Lower lobe of right lung (tissue), 2 donors: ENCODE results near the gene CLPSL1. TPM values are rescaled to one million over a fixed set of nuclear protein-coding genes. Genes with fewer than 3 reads are reported as not detected.

Source experiments
- ATAC-seq, 2 donors: fragments of 200-7000 bp; cut with Tn5 transposase; one replicate each; pipeline ENCODE4 v1.9.1; 2020 to 2022; ENCODE audit warnings: mild to moderate bottlenecking in 2 of 2, moderate library complexity in 2 of 2
- DNase-seq: peaks from one replicate; pipeline ENCODE4 v3.0.0-alpha.2; 2020
- H3K27ac ChIP-seq: fragments of 200-600 bp; one replicate; pipeline ENCODE4 v1.8.0; 2022
- H3K27me3 ChIP-seq: fragments of 200-600 bp; one replicate; pipeline ENCODE4 v1.8.0; 2022; ENCODE audit warnings: low read depth
- H3K36me3 ChIP-seq: fragments of 200-600 bp; one replicate; pipeline ENCODE4 v1.8.0; 2022; ENCODE audit warnings: mild to moderate bottlenecking
- H3K4me1 ChIP-seq: fragments of 200-600 bp; one replicate; pipeline ENCODE4 v1.8.0; 2022
- H3K4me3 ChIP-seq: fragments of 200-600 bp; one replicate; pipeline ENCODE4 v1.8.0; 2022; ENCODE audit warnings: mild to moderate bottlenecking
- H3K9me3 ChIP-seq: fragments of 200-600 bp; one replicate; pipeline ENCODE4 v1.8.0; 2022
- intact Hi-C: fragments of 100-400 bp; cut with DNase I; formaldehyde crosslinking; loops from one replicate; pipeline ENCODE4 v1.11.0; 2022
- total RNA-seq: library from RNA; stranded (reverse); fragmentation: NEBNext Ultra II Directional; extraction: Animal tissue kit (Norgen Biotek cat#: 25700); gene quantifications from one replicate; pipeline ENCODE4 v1.2.1, GENCODE V29; 2021
- TF ChIP-seq, protein P1 (sequence below): fragments of 200-600 bp; IDR thresholded peaks from one replicate; pipeline ENCODE4 v1.8.0; 2022; ENCODE audit warnings: antibody characterized with exemption, mild to moderate bottlenecking
- donor health status: DM: no; HTN: yes; CAD: no; lungs with severe emphysema.

CLPSL1 gene
- total RNA-seq, 1 donor from 2014 or later, result not detected

DNA sequence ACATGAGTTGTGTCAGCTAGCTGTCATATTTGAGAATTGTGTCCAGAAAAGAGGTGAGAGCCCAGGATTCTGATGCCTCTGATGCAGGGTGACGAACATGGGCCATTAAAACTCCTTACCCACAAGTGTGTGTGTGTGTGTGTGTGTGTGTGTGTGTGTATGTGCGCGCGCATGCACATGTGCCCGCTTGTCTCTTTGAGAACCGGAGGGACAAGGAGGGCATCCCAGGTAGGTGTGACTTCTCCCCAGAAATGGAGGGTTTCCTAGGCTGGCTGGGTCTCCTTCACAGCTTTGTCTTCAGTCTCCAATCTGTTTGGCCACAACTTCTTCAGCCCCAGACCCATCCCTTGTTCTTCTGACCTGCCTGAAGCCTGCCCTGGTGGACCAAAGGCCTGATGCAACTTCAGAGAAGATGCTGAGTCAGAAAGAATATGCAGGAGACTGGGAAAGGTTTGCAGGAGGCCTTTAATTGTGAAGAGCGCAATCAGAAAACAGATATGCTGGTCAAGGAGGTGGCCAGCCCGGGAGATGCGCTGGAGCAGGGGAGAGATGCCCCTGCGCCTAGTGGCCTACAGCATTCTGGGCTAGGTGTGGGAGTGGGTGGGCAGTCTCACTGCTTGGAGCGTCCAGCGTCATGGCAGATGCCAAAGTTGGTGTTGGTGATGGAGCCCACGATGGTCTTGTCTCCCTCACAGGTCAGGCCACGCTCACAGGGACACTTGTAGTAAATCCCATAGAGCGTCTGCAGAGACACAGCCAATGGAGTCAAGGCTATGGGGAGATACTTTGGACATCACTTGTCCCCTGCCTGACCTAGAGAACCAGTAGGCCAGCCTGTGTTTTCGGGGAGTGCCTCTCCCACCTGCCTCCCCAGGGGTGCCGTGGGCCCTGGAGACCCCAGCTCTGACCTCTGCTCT, 14.0 kb downstream of the CLPSL1 start:
- DNase-seq (no peak), ATAC-seq (peak in 1 of 2 donors; percentile 12)
- H3K9me3 ChIP-seq, result no peaks in the 10 kb centered on the region
- no peak overlapping the region for H3K27ac ChIP-seq
- H3K36me3 ChIP-seq, result no peaks in the 10 kb centered on the region
- no peaks in the 10 kb centered on the region for H3K4me1 ChIP-seq
- TF ChIP-seq, protein P1, sequence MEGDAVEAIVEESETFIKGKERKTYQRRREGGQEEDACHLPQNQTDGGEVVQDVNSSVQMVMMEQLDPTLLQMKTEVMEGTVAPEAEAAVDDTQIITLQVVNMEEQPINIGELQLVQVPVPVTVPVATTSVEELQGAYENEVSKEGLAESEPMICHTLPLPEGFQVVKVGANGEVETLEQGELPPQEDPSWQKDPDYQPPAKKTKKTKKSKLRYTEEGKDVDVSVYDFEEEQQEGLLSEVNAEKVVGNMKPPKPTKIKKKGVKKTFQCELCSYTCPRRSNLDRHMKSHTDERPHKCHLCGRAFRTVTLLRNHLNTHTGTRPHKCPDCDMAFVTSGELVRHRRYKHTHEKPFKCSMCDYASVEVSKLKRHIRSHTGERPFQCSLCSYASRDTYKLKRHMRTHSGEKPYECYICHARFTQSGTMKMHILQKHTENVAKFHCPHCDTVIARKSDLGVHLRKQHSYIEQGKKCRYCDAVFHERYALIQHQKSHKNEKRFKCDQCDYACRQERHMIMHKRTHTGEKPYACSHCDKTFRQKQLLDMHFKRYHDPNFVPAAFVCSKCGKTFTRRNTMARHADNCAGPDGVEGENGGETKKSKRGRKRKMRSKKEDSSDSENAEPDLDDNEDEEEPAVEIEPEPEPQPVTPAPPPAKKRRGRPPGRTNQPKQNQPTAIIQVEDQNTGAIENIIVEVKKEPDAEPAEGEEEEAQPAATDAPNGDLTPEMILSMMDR, result no peak
- no peaks in the 10 kb centered on the region for H3K27me3 ChIP-seq
- no peak overlapping the region for H3K4me3 ChIP-seq
- intact Hi-C loops, result no loop called here

DNA sequence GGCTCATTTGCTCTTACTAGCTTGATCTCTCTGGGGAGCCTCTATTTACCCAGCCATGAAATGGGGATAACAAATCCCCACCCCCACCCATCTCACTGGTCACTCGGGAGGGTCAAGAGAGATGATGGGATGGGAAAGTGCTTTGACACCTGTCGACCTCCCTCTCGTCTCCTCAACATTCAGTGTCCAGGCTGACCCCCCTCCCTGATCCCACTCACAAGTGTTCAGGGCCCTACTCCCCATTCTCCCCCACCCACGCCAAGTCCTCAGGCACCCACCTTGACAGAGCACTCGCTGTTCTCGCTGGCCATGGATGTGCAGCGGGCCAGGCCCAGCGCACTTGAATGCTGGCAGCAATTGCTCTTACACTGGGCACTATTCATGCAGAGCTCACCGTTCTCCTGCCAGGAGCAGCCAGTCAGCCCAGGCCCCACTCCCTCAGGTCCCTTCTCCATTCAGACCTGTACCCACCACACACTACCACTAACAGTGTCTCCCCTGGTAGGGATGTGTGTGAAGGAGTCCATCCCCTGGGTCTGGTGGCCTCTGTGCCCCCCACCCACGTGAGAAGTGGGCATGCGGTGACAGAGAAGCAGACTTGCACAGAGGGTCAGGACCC, 14.7 kb downstream of the CLPSL1 start:
- peak in 1 of 2 donors; percentile 28 for ATAC-seq

DNA sequence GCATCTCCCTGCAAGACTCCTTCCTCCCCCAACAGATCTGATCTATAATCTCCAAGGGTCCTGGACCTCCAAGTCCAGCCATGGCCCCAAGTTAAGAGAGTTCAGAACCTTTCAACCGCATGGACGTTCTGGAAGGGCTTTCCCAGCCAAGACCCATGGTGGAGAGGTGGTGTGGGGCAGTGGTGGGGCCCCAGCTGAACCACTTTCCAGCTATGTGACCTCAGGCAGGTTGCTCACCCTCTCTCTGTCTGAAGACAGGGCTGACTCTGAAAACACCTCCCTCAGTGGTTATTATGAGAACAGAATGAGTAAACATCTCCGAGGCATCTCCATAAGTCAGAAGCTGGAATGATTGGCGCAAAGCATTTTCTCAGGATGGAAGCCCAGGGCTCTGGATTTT, 15.4 kb downstream of the CLPSL1 start:
- Histone ChIP-seq H3K4me3 (no peak overlapping the region), H3K27me3 (no peaks in the 10 kb centered on the region), H3K4me1 (no peaks in the 10 kb centered on the region), H3K9me3 (no peaks in the 10 kb centered on the region), H3K36me3 (no peaks in the 10 kb centered on the region), H3K27ac (no peak overlapping the region)
- no peak for DNase-seq
- ATAC-seq, result no peak
- intact Hi-C loops, result no loop called here
- TF ChIP-seq, protein P1, result no peak

More for the DNA sequence above, 14.7 kb downstream of the CLPSL1 start:
- TF ChIP-seq, protein P1, result no peak
- intact Hi-C loops, result no loop called here
- Histone ChIP-seq H3K4me3 (no peak overlapping the region), H3K4me1 (no peaks in the 10 kb centered on the region), H3K27ac (no peak overlapping the region), H3K36me3 (no peaks in the 10 kb centered on the region), H3K27me3 (no peaks in the 10 kb centered on the region), H3K9me3 (no peaks in the 10 kb centered on the region)
- no peak for DNase-seq

DNA sequence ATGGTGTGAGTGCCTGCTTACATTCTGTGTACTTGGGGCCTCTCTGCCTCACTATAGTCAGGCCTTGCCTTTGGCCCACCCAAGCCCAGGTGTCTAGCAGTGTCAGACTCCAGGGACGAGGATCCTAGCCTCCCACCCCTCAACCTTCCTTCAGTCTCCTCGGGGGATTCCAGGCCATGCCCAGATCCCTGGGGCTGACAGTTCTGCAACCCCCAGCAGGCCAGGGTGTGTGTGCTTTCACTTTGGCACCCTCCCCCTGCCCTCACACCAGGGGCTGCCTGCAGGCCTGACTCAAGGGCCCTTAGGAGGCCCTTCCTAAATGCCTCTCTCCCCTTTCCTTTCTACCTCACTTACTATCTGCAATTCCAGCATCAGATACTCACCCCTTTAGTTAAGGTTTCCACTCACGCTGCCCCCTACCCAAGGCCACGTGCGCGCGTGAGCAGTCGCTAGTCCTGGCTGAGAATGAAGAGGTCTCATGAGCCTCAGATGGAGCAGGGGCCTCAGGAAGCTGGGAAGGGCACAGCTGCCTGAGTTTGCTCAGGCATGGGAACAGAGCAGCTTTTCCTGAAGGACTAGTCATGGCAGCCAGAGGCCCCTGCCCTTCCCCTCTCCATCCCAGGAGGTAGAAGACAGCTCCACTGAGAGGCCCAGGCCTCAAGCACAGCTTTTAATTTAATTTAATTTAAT, 17.2 kb downstream of the CLPSL1 start:
- H3K27ac ChIP-seq, result no peak overlapping the region
- intact Hi-C loops, result no loop called here
- DNase-seq, result no peak
- no peaks in the 10 kb centered on the region for H3K36me3 ChIP-seq
- H3K4me1 ChIP-seq, result no peaks in the 10 kb centered on the region
- TF ChIP-seq, protein P1, result no peak
- peak in 1 of 2 donors; percentile 6 for ATAC-seq
- H3K9me3 ChIP-seq, result no peaks in the 10 kb centered on the region
- H3K4me3 ChIP-seq, result no peak overlapping the region
- no peaks in the 10 kb centered on the region for H3K27me3 ChIP-seq

DNA sequence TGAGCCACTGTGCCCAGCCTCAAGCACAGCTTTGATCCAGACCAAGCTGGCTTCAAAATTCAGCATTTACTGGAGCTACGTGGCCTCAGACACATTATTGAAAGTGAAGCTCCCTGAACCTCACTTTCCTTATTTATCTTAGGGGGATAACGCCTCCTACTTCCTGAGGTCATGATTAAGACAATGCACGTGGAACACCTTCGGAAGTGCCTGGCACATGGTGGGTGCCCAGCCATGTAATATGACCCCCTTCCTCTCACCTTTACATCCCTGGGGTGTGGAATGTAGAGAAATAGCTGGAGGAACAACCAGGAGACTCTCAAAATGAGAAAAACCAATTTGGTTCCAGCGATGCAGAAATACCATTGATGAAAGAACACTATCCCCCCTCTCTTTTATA, 17.9 kb downstream of the CLPSL1 start:
- DNase-seq, result no peak
- no peak for ATAC-seq

More for the DNA sequence above, 17.9 kb downstream of the CLPSL1 start:
- H3K27me3 ChIP-seq, result no peaks in the 10 kb centered on the region
- no peaks in the 10 kb centered on the region for H3K36me3 ChIP-seq
- TF ChIP-seq, protein P1, result no peak
- H3K4me3 ChIP-seq, result no peak overlapping the region
- intact Hi-C loops, result no loop called here
- H3K9me3 ChIP-seq, result no peaks in the 10 kb centered on the region
- no peaks in the 10 kb centered on the region for H3K4me1 ChIP-seq
- H3K27ac ChIP-seq, result no peak overlapping the region
